BLaER1 treated with 17β-estradiol and CSF1 and Interleukin-3, amounts not matched to agents 10 nM and 100 nM (cell line): ENCODE measurements around the gene ECT2L.

Source experiments
- H3K27ac ChIP-seq, 11 experiments: shearing (Covaris generic); formaldehyde crosslinking; 2 replicates each; pipeline ENCODE4 v1.8.1; 2022
- H3K27me3 ChIP-seq, 11 experiments: shearing (Covaris generic); formaldehyde crosslinking; 2 replicates each; pipeline ENCODE4 v1.8.1; 2022
- H3K36me3 ChIP-seq, 11 experiments: shearing (Covaris generic); formaldehyde crosslinking; 2 replicates each; pipeline ENCODE4 v1.8.1; 2022
- H3K4me1 ChIP-seq, 10 experiments: shearing (Covaris generic); formaldehyde crosslinking; 2 replicates each; pipeline ENCODE4 v1.8.1; 2022
- H3K4me2 ChIP-seq, 11 experiments: shearing (Covaris generic); formaldehyde crosslinking; 2 replicates each; pipeline ENCODE4 v1.8.1; 2022
- H3K4me3 ChIP-seq, 10 experiments: shearing (Covaris generic); formaldehyde crosslinking; 2 replicates each; pipeline ENCODE4 v1.8.1; 2022
- H3K9ac ChIP-seq, 11 experiments: shearing (Covaris generic); formaldehyde crosslinking; 2 replicates each; pipeline ENCODE4 v1.8.1; 2022
- H3K9me3 ChIP-seq, 11 experiments: shearing (Covaris generic); formaldehyde crosslinking; replicated peaks in 1 of 11; 2 replicates each; pipeline ENCODE4 v1.8.1; 2022
- H4K20me1 ChIP-seq, 11 experiments: shearing (Covaris generic); formaldehyde crosslinking; 2 replicates each; pipeline ENCODE4 v1.8.1; 2022
- Cebpa-rat ChIP-seq, 11 experiments: shearing (Covaris generic); IDR thresholded peaks; 2 replicates each; pipeline ENCODE4 v1.8.1; 2022

ECT2L gene

DNA sequence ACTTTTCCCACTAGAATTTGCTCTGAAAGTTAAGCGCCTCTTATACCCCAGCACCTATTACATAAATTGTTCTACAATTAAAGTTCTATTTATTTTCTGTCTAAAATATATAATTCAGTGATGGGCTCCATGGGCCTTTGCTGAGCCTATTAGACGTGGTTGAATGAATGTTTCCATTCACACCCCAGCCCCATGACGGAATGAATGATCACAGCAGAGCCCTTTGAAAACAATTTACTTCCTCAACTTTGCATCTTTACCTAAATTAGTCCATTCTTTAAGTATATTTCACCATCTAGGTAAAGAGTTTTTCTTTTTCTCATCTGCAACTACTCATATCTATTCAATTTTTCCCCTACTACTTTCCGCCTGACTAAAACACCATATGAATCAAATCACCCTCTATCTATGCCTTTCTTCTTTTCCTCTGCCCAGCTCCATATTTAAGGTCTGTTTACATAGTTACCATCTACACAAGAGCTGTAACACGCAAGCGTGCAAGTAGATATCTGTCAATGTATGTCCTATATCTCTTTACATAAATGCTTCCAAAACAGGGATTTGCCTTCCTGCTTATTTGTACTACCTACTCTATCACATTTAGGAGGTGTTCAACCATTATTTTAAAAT is 69.7 kb downstream of the ECT2L start:
- H4K20me1 ChIP-seq, result no peaks in the 10 kb centered on the region
- H3K9me3 ChIP-seq, result 0 out of 22 replicates have a peak, but pooled peaks cover 0 to 3% (median 0%) of the 10 kb centered on the region in 11 experiments
- H3K4me1 ChIP-seq, result no peaks in the 10 kb centered on the region
- H3K36me3 ChIP-seq, result no peaks in the 10 kb centered on the region
- H3K4me2 ChIP-seq, result no peak overlapping the region
- H3K9ac ChIP-seq, result no peak overlapping the region
- H3K27ac ChIP-seq, result no peak overlapping the region
- TF ChIP-seq Cebpa-rat (IDR thresholded peaks at IDR 0.05), result no peak
- H3K4me3 ChIP-seq, result no peak overlapping the region
- no peaks in the 10 kb centered on the region for H3K27me3 ChIP-seq

DNA sequence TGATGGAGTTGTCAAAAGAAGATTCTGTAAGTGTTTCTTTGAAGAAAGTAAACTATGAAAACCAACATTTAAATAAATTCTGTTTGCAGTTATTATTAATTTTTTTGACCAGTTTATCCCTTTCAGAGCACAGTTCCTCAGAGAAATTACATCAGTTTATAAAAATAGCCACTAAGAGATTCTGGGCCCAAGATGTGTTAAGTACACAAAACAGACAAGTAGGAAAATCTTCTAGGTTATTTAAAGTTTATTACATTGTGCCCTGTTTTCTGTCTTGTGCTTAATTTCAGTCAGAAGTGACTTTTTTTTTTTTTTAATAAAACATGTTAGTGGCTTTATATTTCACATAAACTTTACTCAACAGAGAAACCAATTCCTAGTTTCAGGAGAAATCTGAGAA is 72.3 kb downstream of the ECT2L start:
- no peak overlapping the region for H3K4me2 ChIP-seq

DNA sequence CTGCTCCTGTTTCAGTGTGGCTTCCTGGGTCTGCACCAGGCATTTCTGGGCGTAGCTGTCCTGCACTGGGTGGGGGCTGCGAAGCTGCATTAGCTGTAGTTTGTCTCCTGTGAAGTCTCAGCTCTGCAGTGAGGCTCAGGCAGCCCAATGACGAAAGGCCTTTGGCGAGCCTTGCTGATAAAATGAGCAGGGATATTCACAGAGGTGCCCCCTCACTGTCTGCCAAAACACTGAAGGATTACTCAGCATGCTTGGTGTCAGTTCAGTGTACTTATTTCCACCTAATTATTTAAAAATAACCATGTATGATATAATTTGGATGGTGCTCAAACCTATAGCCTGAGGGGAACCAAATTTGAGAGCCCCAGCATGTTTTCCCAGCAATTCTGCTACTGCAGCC is 73.5 kb downstream of the ECT2L start:
- Histone ChIP-seq H3K4me2 (no peak overlapping the region), H3K4me3 (no peak overlapping the region), H3K9me3 (no peaks in the 10 kb centered on the region), H3K9ac (no peak overlapping the region), H3K4me1 (no peaks in the 10 kb centered on the region), H3K27ac (no peak overlapping the region), H3K27me3 (no peaks in the 10 kb centered on the region), H3K36me3 (no peaks in the 10 kb centered on the region), H4K20me1 (no peaks in the 10 kb centered on the region)
- no peak for TF ChIP-seq Cebpa-rat (IDR thresholded peaks at IDR 0.05)

More for the DNA sequence above, 72.3 kb downstream of the ECT2L start:
- Histone ChIP-seq H3K4me1 (no peaks in the 10 kb centered on the region), H3K36me3 (no peaks in the 10 kb centered on the region), H3K27ac (no peak overlapping the region), H3K27me3 (no peaks in the 10 kb centered on the region), H3K4me3 (no peak overlapping the region), H4K20me1 (no peaks in the 10 kb centered on the region), H3K9me3 (no peaks in the 10 kb centered on the region), H3K9ac (no peak overlapping the region)
- TF ChIP-seq Cebpa-rat (IDR thresholded peaks at IDR 0.05), result no peak

DNA sequence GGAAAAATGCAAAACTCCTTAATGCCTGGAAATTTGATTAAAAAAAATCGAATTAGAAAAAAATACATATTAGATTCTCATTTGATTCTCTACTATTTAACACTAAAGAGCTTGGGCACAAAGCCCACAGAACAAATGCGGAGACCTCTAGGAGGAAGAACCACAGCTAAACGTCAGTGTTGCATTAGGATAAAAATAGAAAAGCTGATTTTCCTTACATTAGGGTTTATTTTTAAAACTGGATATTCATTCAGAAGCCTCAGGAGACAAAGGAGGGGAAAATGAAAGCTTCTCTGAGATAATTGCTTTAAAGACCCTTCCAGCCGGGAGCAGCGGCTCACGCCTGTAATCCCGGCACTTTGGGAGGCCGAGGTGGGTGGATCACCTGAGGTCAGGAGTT is 77.3 kb downstream of the ECT2L start:
- no peaks in the 10 kb centered on the region for H3K27me3 ChIP-seq
- H3K9ac ChIP-seq, result no peak overlapping the region
- H3K4me1 ChIP-seq, result no peaks in the 10 kb centered on the region
- H3K4me3 ChIP-seq, result no peak overlapping the region
- no peak for TF ChIP-seq Cebpa-rat (IDR thresholded peaks at IDR 0.05)
- no peaks in the 10 kb centered on the region for H3K36me3 ChIP-seq
- no peak overlapping the region for H3K4me2 ChIP-seq
- H4K20me1 ChIP-seq, result no peaks in the 10 kb centered on the region
- H3K9me3 ChIP-seq, result no peaks in the 10 kb centered on the region
- no peak overlapping the region for H3K27ac ChIP-seq

DNA sequence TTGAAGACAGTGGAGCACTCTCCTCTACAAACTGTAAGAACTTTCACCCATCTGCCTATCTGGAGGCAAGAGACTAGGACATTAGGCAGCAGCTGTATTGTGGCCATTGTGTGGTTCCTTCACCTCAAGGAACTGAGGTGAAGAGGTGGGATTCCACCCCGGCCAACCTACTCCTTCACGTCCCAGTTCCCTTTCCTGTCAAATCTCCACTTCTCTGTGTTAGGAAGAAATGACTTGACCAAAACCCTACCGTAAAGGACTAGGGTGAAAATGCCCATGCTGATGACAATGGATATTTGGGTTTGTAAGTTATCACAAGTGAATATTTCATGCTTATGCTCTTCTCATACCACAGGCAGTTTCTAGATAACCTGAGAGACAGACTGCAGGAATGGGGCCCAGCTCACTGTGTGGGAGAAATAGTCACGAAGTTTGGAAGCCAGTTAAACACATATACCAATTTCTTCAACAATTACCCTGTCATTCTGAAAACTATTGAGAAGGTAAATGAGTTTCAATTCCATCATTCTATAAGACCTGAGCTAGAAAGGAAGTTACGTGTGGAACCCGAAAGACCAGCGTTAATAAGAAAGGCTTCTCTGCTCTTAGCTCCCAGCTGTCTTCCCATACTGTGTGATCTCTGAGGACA is 86.6 kb downstream of the ECT2L start:
- Histone ChIP-seq H3K4me1 (no peaks in the 10 kb centered on the region), H4K20me1 (no peaks in the 10 kb centered on the region; a peak in 1 of 22 replicates), H3K9ac (no peak overlapping the region), H3K27ac (no peak overlapping the region), H3K9me3 (no peaks in the 10 kb centered on the region), H3K4me2 (no peak overlapping the region), H3K27me3 (no peaks in the 10 kb centered on the region), H3K4me3 (no peak overlapping the region), H3K36me3 (peaks cover 0 to 3% (median 0%) of the 10 kb centered on the region in 11 experiments; a peak in 1 of 22 replicates)
- no peak for TF ChIP-seq Cebpa-rat (IDR thresholded peaks at IDR 0.05)

DNA sequence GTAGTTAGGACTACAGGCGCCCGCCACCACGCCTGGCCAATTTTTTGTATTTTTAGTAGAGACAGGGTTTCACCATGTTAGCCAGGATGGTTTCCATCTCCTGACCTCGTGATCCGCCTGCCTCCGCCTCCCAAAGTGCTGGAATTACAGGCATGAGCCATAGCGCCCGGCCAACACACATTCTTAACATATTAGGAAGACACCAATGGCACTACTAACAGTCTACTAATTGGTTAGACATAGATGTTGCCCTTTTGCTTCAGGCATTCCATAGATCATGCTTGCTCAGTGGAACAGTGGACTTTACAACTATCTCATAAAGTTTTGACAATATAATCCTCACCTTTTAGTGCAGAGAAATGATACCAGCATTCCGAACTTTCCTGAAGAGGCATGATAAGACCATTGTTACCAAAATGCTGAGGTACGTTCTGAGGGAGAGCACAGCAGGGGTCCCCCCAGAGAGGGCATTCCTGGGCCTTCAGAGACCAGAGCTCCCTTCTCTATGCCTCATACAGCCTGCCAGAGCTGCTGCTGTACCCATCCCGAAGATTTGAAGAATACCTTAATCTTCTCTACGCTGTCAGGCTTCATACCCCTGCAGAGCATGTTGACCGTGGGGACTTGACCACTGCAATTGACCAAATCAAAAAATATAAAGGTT is 89.4 kb downstream of the ECT2L start:
- no peaks in the 10 kb centered on the region for H3K27me3 ChIP-seq
- H3K9ac ChIP-seq, result no peak overlapping the region
- H3K4me1 ChIP-seq, result no peaks in the 10 kb centered on the region
- H3K4me3 ChIP-seq, result no peak overlapping the region
- no peak for TF ChIP-seq Cebpa-rat (IDR thresholded peaks at IDR 0.05)
- peaks cover 0 to 3% (median 0%) of the 10 kb centered on the region in 11 experiments; a peak in 1 of 22 replicates for H3K36me3 ChIP-seq
- H3K27ac ChIP-seq, result no peak overlapping the region
- H4K20me1 ChIP-seq, result no peaks in the 10 kb centered on the region; a peak in 1 of 22 replicates
- no peak overlapping the region for H3K4me2 ChIP-seq
- H3K9me3 ChIP-seq, result no peaks in the 10 kb centered on the region

DNA sequence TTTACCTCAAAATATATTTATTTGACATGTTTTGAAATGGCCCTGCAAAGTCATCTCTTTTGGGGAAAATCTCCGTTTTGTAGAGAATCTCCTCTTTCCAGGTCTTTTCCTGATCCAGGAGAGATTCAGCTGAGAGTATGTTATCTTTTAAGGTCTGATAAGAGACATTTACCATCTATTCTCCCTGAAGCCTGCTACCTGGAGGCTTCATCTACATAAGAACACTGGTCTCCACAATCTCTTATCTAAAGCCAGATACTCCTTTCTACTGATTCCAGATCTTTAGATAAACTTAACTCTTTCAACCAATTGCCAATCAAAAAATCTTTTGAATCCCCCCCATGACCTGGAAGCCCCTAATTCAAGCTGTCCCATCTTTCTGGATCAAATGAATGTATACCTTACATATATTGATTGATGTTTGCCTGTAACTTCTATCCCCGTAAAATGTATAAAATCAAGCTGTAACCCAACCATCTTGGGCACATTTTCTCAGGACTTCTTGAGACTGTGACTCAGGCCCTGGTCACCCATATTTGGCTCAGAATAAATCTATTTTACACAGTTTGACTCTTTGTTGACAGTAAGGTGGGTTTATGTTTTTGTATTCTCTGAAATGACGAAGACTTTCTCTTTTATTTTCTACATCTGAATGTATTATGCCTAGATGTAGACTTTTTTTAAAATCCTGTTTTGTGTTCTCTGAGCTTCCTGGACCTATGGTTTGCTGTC is 95.5 kb downstream of the ECT2L start:
- Histone ChIP-seq H3K27ac (no peak overlapping the region), H3K9ac (no peak overlapping the region), H3K4me3 (no peak overlapping the region)

DNA sequence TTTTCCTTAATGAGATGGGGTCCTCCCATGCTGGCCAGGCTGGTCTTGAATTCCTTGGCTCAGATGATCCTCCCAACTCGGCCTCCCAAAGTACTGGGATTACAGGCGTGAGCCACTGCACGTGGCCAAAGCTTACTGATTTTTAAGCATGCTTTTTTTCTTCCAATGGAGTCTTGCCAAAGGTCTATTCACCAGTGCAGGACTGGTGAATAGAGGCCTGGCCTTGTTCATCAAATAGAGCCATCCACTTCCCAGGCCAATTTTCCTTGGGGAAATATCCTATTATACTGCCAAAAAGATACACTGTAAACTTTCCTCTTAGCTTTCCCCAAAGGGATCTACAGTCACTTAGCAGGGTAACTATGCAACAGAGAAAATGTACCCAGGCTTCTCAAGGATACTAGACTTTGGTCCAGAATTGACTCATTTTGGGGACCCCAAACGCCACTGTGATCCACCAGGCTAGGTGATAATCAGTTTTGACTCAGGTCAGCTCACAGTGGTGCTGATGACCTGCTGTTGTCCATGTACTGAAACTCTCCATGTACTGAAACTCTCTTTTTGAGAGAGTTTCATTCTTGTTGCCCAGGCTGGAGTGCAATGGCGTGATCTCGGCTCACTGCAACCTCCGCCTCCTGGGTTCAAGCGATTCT is 100.3 kb downstream of the ECT2L start:
- H3K9me3 ChIP-seq, result no peaks in the 10 kb centered on the region
- H3K4me1 ChIP-seq, result no peaks in the 10 kb centered on the region
- no peak overlapping the region for H3K9ac ChIP-seq
- no peak overlapping the region for H3K4me2 ChIP-seq
- H3K4me3 ChIP-seq, result no peak overlapping the region
- H3K27ac ChIP-seq, result no peak overlapping the region
- H3K36me3 ChIP-seq, result peaks cover 16 to 54% (median 32%) of the 10 kb centered on the region in 11 experiments
- H4K20me1 ChIP-seq, result no peaks in the 10 kb centered on the region
- no peaks in the 10 kb centered on the region for H3K27me3 ChIP-seq
- TF ChIP-seq Cebpa-rat (IDR thresholded peaks at IDR 0.05), result no peak

More for the DNA sequence above, 95.5 kb downstream of the ECT2L start:
- H3K36me3 ChIP-seq, result peaks cover 0 to 14% (median 7%) of the 10 kb centered on the region in 11 experiments; a peak in 5 of 22 replicates
- no peak overlapping the region for H3K4me2 ChIP-seq
- no peaks in the 10 kb centered on the region; a peak in 1 of 22 replicates for H4K20me1 ChIP-seq
- no peak for TF ChIP-seq Cebpa-rat (IDR thresholded peaks at IDR 0.05)
- no peaks in the 10 kb centered on the region for H3K9me3 ChIP-seq
- H3K27me3 ChIP-seq, result no peaks in the 10 kb centered on the region
- H3K4me1 ChIP-seq, result no peaks in the 10 kb centered on the region

DNA sequence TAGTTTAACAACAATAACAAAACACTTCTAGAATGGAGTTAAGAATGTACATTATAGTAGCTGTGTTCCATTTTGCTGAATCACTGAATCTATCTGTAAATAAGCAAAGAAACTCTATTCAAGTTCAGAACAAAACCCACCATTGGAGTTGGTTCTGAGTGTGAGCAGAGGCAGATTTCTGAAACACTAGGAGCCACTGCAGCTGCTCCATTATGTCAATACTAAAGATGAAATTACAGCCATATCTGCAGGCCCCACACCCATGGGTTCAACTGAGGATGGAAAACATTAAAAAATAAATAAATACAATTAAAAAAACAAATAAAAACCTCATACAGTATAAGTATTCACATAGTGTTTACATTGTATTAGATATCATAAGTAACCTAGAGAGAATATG is 101.1 kb downstream of the ECT2L start:
- TF ChIP-seq Cebpa-rat (IDR thresholded peaks at IDR 0.05), result no peak
- Histone ChIP-seq H4K20me1 (no peaks in the 10 kb centered on the region), H3K9me3 (no peaks in the 10 kb centered on the region), H3K4me3 (no peak overlapping the region), H3K27ac (no peak overlapping the region), H3K36me3 (peaks cover 24 to 62% (median 40%) of the 10 kb centered on the region in 11 experiments), H3K9ac (no peak overlapping the region), H3K4me2 (no peak overlapping the region), H3K4me1 (no peaks in the 10 kb centered on the region), H3K27me3 (no peaks in the 10 kb centered on the region)
